Spleen (tissue), 11 donors: ENCODE measurements around the gene DNPH1. TPM values are rescaled to one million over a fixed set of nuclear protein-coding genes. Genes with fewer than 3 reads are reported as not detected.

Source experiments
- DNase-seq: peaks from one replicate; pipeline ENCODE4 v3.0.0-alpha.2; 2020
- H3K27ac ChIP-seq, 8 donors: fragments of 200-600 bp; sonication (generic) in 7 of 8; 1 replicate in 4 of 8; 2 replicates in 4 of 8; pipeline versions ENCODE4 v1.5.0 to v1.8.0; 2016 to 2021; ENCODE audit warnings: inconsistent platforms in 4 of 8, mild to moderate bottlenecking in 4 of 8, moderate library complexity in 1 of 8
- H3K27me3 ChIP-seq, 7 donors: fragments of 200-600 bp; sonication (generic) in 6 of 7; replicated peaks in 1 of 7; 1 replicate in 4 of 7; 2 replicates in 3 of 7; pipeline versions ENCODE4 v1.5.0 to v1.8.0; 2016 to 2021; ENCODE audit warnings: inconsistent platforms in 3 of 7, mild to moderate bottlenecking in 1 of 7
- H3K36me3 ChIP-seq, 6 donors: fragments of 200-600 bp; sonication (generic) in 5 of 6; 1 replicate in 4 of 6; 2 replicates in 2 of 6; pipeline versions ENCODE4 v1.5.0 to v1.8.0; 2016 to 2021; ENCODE audit warnings: inconsistent platforms in 2 of 6
- H3K4me1 ChIP-seq, 6 donors: fragments of 200-600 bp; sonication (generic) in 5 of 6; 1 replicate in 3 of 6; 2 replicates in 3 of 6; pipeline versions ENCODE4 v1.5.0 to v1.8.0; 2016 to 2021; ENCODE audit warnings: inconsistent platforms in 3 of 6
- H3K4me3 ChIP-seq, 8 donors: fragments of 200-600 bp; sonication (generic) in 7 of 8; 1 replicate in 4 of 8; 2 replicates in 4 of 8; pipeline versions ENCODE4 v1.5.0 to v1.8.0; 2016 to 2021; ENCODE audit warnings: inconsistent platforms in 4 of 8, mild to moderate bottlenecking in 4 of 8, moderate library complexity in 2 of 8
- H3K9me3 ChIP-seq, 8 donors: fragments of 200-600 bp; sonication (generic) in 7 of 8; 1 replicate in 4 of 8; 2 replicates in 4 of 8; pipeline versions ENCODE4 v1.5.0 to v1.8.0; 2016 to 2021; ENCODE audit warnings: inconsistent platforms in 4 of 8
- POLR2A ChIP-seq, 3 donors: fragments of 450-650 bp; IDR thresholded peaks; one replicate each; pipeline ENCODE4 v1.5.1; 2017; ENCODE audit warnings: antibody characterized with exemption in 3 of 3, mild to moderate bottlenecking in 1 of 3
- POLR2AphosphoS5 ChIP-seq, 3 donors: sonication (generic); formaldehyde crosslinking; IDR thresholded peaks; one replicate each; pipeline ENCODE4 v1.5.1; 2017; ENCODE audit warnings: antibody characterized with exemption in 3 of 3
- WGBS, 5 donors: extraction: QIAGEN DNeasy Blood & Tissue Kit in 3 of 5; methylation state at CpG; one replicate each; pipeline versions ENCODE4 v1.1.5 to v1.1.7; 2013 to 2018; 5-methylcytosine and 5-hydroxymethylcytosine counted together
- intact Hi-C: fragments of 100-400 bp; cut with DNase I; formaldehyde crosslinking; loops from one replicate; pipeline ENCODE4 v1.15.0; 2023; ENCODE audit warnings: low total_unique reads
- polyA plus RNA-seq, 3 donors: library from polyadenylated mRNA; stranded (reverse); fragments of 200-250 nt; gene quantifications; one replicate each; pipeline ENCODE4 v1.2.1, GENCODE V29; 2013
- total RNA-seq, 7 donors: library from RNA; depleted of rRNA in 3 of 7; stranded (reverse); fragments of >200 nt in 3 of 7; fragmentation: NEBNext Ultra II Directional in 4 of 7; extraction: Animal tissue kit (Norgen Biotek cat#: 25700) in 4 of 7; gene quantifications; one replicate each; pipeline versions ENCODE4 v1.1.0 to v1.2.1, GENCODE V29; 2016 to 2021
- TF ChIP-seq, protein P1 (sequence below), 11 experiments: fragments of 200-600 bp in 7 of 11; fragments of 450-650 bp in 4 of 11; sonication (generic) in 4 of 11; IDR thresholded peaks in 8 of 11; conservative IDR thresholded peaks in 3 of 11; 1 replicate in 7 of 11; 2 replicates in 4 of 11; pipeline versions ENCODE4 v1.4.0 to v1.8.0; 2016 to 2021; ENCODE audit warnings: antibody characterized with exemption in 11 of 11, inconsistent platforms in 4 of 11, mild to moderate bottlenecking in 1 of 11
- donor health status: healthy with polysubstance abuse.
- donor health status: DM: no; HTN: no; CAD: no; lungs with moderate emphysema.
- donor health status: DM: no; HTN: no; CAD: no.
- donor health status: Bipolar disorder and iron deficiency.
- donor health status: healthy.
- donor health status: DM: no; HTN: no; CAD: no.
- donor health status: DM: yes; HTN: yes; CAD: no.

DNPH1 gene
- total and polyA plus RNA-seq, 10 donors = 33.2 to 201 (median 58.0) TPM

DNA sequence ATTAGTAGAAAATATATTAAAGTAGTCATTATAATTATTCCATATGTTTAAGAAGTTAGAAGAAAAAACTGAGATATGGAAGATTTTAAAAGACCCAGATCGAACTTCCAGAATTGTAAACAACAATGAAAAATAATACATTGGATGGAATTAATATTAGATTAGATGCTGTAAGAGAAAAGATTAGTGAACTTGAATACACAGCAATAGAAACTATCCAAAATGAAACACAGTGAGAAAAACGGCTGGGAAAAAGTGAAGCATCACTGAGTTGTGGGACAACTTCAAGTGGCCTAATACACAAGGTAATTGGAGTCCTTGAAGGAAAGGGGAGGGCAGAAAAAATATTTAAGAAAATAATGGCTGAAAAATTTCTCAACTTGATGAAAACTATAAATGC is 9.8 kb upstream of the DNPH1 start:
- Histone ChIP-seq H3K4me3 (no peak overlapping the region), H3K4me1 (peaks cover 0 to 3% (median 0%) of the 10 kb centered on the region in 6 donors), H3K9me3 (peaks cover 0 to 12% (median 6%) of the 10 kb centered on the region in 8 donors), H3K36me3 (no peaks in the 10 kb centered on the region), H3K27me3 (peaks cover 0 to 42% (median 16%) of the 10 kb centered on the region in 7 donors), H3K27ac (no peak overlapping the region)
- TF ChIP-seq, protein P1, sequence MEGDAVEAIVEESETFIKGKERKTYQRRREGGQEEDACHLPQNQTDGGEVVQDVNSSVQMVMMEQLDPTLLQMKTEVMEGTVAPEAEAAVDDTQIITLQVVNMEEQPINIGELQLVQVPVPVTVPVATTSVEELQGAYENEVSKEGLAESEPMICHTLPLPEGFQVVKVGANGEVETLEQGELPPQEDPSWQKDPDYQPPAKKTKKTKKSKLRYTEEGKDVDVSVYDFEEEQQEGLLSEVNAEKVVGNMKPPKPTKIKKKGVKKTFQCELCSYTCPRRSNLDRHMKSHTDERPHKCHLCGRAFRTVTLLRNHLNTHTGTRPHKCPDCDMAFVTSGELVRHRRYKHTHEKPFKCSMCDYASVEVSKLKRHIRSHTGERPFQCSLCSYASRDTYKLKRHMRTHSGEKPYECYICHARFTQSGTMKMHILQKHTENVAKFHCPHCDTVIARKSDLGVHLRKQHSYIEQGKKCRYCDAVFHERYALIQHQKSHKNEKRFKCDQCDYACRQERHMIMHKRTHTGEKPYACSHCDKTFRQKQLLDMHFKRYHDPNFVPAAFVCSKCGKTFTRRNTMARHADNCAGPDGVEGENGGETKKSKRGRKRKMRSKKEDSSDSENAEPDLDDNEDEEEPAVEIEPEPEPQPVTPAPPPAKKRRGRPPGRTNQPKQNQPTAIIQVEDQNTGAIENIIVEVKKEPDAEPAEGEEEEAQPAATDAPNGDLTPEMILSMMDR (IDR thresholded peaks at IDR 0.05 in 8 of 11, conservative IDR thresholded peaks at IDR 0.05 in 3 of 11) = no peak
- TF ChIP-seq POLR2AphosphoS5 (IDR thresholded peaks at IDR 0.05) (no peak), POLR2A (IDR thresholded peaks at IDR 0.05) (no peak)
- 58 to 82% (median 69%) methylated on average over 2 of the region's 2 CpGs for WGBS, 5 donors
- no peak for DNase-seq
- intact Hi-C loops = no loop called here

DNA sequence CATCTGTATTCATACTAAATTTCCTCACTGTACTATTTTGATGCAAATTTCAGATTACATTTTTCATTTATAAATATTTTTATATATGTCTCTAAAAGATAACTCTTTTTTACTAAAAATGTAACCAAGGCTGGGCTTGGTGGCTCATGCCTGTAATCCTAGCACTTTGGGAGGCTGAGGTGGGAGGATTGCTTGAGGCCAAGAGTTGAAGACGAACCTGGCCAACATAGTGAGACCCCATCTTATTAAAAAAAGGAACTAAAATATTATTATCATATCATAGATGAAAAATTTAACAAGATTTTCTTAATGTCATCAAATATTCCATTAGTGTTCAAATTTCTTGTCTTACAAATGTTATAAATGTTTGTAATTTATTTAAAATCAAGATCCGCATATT is 6.6 kb upstream of the DNPH1 start:
- H3K4me1 ChIP-seq = no peaks in the 10 kb centered on the region
- no peak overlapping the region for H3K4me3 ChIP-seq
- intact Hi-C loops = no loop called here
- peaks cover 0 to 12% (median 6%) of the 10 kb centered on the region in 8 donors for H3K9me3 ChIP-seq
- TF ChIP-seq POLR2A (IDR thresholded peaks at IDR 0.05) (no peak), POLR2AphosphoS5 (IDR thresholded peaks at IDR 0.05) (no peak)
- TF ChIP-seq, protein P1 (IDR thresholded peaks at IDR 0.05 in 8 of 11, conservative IDR thresholded peaks at IDR 0.05 in 3 of 11) = no peak
- H3K27me3 ChIP-seq = peaks cover 0 to 10% (median 0%) of the 10 kb centered on the region in 7 donors
- 72 to 91% (median 88%) methylated on average over 2 of the region's 2 CpGs for WGBS, 5 donors
- DNase-seq = no peak
- no peak overlapping the region for H3K27ac ChIP-seq
- no peaks in the 10 kb centered on the region for H3K36me3 ChIP-seq

DNA sequence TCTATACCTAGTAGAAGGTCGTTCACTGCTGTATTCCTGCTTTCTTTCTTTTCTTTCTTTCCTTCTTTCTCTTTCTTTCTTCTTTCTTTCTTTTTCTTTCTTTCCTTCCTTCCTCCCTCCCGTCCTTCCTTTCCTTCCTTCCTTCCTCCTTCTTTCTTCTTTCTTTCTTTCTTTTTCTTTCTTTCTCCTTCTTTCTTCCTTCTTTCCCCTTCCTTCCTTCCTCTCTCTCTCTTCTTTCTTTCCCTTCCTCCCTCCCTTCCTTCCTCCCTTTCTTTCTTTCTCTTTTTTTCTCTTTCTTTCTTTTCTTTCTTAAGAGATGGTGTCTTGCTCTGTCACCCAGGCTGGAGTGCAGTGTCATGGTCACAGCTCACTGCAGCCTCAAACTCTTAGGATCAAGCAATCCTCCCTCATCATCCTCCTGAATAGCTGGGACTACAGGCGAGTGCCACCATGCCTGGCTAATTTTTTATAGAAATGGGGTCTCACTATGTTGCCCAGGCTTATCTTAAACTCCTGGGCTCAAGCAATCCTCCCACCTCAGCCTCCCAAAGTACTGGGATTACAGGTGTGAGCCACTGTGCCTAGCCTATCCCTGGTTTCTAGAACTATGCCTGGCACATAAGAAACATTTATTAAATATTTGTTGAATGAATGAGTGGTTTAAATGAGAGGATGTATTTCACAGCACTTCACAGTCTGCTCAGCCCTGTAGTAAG is 2.6 kb upstream of the DNPH1 start:
- DNase-seq = no peak
- no peak overlapping the region for H3K27ac ChIP-seq
- peaks cover 4 to 30% (median 21%) of the 10 kb centered on the region in 6 donors for H3K4me1 ChIP-seq
- no peak for TF ChIP-seq POLR2AphosphoS5 (IDR thresholded peaks at IDR 0.05)
- TF ChIP-seq, protein P1 (IDR thresholded peaks at IDR 0.05 in 8 of 11, conservative IDR thresholded peaks at IDR 0.05 in 3 of 11) = no peak
- WGBS, 5 donors = 57 to 68% (median 61%) methylated on average over 3 of the region's 3 CpGs
- no peaks in the 10 kb centered on the region for H3K9me3 ChIP-seq
- H3K36me3 ChIP-seq = no peaks in the 10 kb centered on the region
- H3K27me3 ChIP-seq = peaks cover 0 to under 1% (median 0%) of the 10 kb centered on the region in 7 donors
- H3K4me3 ChIP-seq = no peak overlapping the region
- intact Hi-C loops = no loop called here

DNA sequence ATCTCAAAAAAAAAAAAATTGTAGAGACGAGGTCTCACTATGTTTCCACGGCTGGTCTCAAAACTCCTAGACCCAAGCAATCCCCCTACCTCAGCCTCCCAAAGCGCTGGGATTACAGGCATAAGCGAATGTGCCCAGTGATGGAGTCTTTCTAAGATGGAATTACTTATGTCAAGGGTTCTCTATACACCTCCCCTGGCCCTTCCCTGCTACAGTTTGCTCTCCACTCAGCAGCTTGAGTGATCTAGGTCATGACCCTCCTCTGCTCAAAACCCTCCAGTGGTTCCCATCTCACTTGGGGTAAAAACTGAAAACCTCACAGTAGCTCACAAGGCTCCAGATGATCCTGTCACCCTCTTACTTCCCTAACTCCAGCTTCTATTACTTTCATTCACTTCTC is 1.8 kb upstream of the DNPH1 start:
- Histone ChIP-seq H3K4me3 (no peak overlapping the region), H3K9me3 (no peaks in the 10 kb centered on the region), H3K36me3 (peaks cover 0 to 4% (median 0%) of the 10 kb centered on the region in 6 donors), H3K4me1 (peaks cover 4 to 39% (median 21%) of the 10 kb centered on the region in 6 donors), H3K27ac (no peak overlapping the region), H3K27me3 (no peaks in the 10 kb centered on the region)
- intact Hi-C loops = no loop called here
- 89 to 94% (median 93%) methylated on average over 4 of the region's 4 CpGs for WGBS, 5 donors
- TF ChIP-seq, protein P1 (IDR thresholded peaks at IDR 0.05 in 8 of 11, conservative IDR thresholded peaks at IDR 0.05 in 3 of 11) = no peak
- TF ChIP-seq POLR2A (IDR thresholded peaks at IDR 0.05) = no peak
- TF ChIP-seq POLR2AphosphoS5 (IDR thresholded peaks at IDR 0.05) = no peak
- DNase-seq = no peak
